GM12878 (cell line): ENCODE data around the gene AUNIP. TPM values are rescaled to one million over a fixed set of nuclear protein-coding genes. Genes with fewer than 3 reads are reported as not detected.

ENCODE experiments used
- ATAC-seq: fragments of 200-7000 bp; cut with Tn5 transposase; 3 replicates; pipeline ENCODE4 v1.9.1; 2020; ENCODE audit warnings: mild to moderate bottlenecking, moderate library complexity
- BruUV-seq: library from RNA; stranded (reverse); fragments of 400-500 nt; replicated peaks from 2 replicates; lab custom pipeline; 2021; lab: Mats Ljungman, UMichigan
- CTCF ChIA-PET: fragments of 300-600 bp; sonication (Branson Sonifier 250); formaldehyde crosslinking; extraction: SDS; loops from one replicate; lab custom pipeline; 2021; ENCODE audit warnings: inconsistent platforms; lab: Yijun Ruan, JAX
- POLR2A ChIA-PET: fragments of 350-600 bp; formaldehyde crosslinking; extraction: SDS; loops from one replicate; lab custom pipeline; 2021; ENCODE audit warnings: inconsistent platforms; lab: Charles Lee
- RAD21 ChIA-PET: fragments of 300-600 bp; sonication (Branson Sonifier 250); formaldehyde crosslinking; loops from one replicate; lab custom pipeline; 2023; ENCODE audit warnings: antibody characterized with exemption; ENCODE audit not compliant: unreplicated experiment; lab: Charles Lee
- SMC1A ChIA-PET: fragments of 300-600 bp; sonication (Branson Sonifier 250); formaldehyde crosslinking; loops from one replicate; lab custom pipeline; 2023; ENCODE audit not compliant: unreplicated experiment, uncharacterized antibody; lab: Charles Lee
- DNase-seq: peaks from one replicate; pipeline ENCODE4 v3.0.0-alpha.2; 2011; ENCODE audit warnings: low read depth, low spot score
- FAIRE-seq: peaks from 3 replicates; lab custom pipeline; 2011; peaks lifted over from hg19 to GRCh38; lab: Jason Lieb, UNC
- H2AFZ ChIP-seq: 2 replicates; pipeline ENCODE4 v1.6.0; 2011; ENCODE audit warnings: low read depth, low read length, control low read depth; ENCODE audit not compliant: control insufficient read depth
- H3K27ac ChIP-seq: 2 replicates; pipeline ENCODE4 v1.5.1; 2011; ENCODE audit warnings: control low read depth; ENCODE audit not compliant: control insufficient read depth, insufficient read depth
- H3K27me3 ChIP-seq, 2 experiments: replicated peaks in 1 of 2; 2 replicates each; pipeline versions ENCODE4 v1.6.0 to v1.6.1; 2011; ENCODE audit warnings: low read length in 1 of 2; ENCODE audit not compliant: control insufficient read depth in 2 of 2, insufficient read depth in 2 of 2
- H3K36me3 ChIP-seq, 2 experiments: 2 replicates each; pipeline ENCODE4 v1.5.1; 2011; ENCODE audit warnings: low read length in 1 of 2; ENCODE audit not compliant: control insufficient read depth in 2 of 2, insufficient read depth in 2 of 2
- H3K4me1 ChIP-seq: 2 replicates; pipeline ENCODE4 v1.6.1; 2011; ENCODE audit warnings: mild to moderate bottlenecking, low read length, moderate library complexity, mixed read lengths; ENCODE audit not compliant: control insufficient read depth, insufficient read depth
- H3K4me2 ChIP-seq: 2 replicates; pipeline ENCODE4 v1.6.0; 2011; ENCODE audit warnings: control low read depth; ENCODE audit not compliant: control insufficient read depth, insufficient read depth
- H3K4me3 ChIP-seq: fragments of 200-600 bp; sonication (generic); 2 replicates; pipeline ENCODE4 v1.5.1; 2016
- H3K79me2 ChIP-seq: 2 replicates; pipeline ENCODE4 v1.6.0; 2011; ENCODE audit warnings: low read length; ENCODE audit not compliant: control insufficient read depth, insufficient read depth
- H3K9ac ChIP-seq: 2 replicates; pipeline ENCODE4 v1.8.0; 2011; ENCODE audit warnings: low read length, control low read depth, mixed read lengths; ENCODE audit not compliant: control insufficient read depth, insufficient read depth
- H3K9me3 ChIP-seq: replicated peaks from 3 replicates; pipeline ENCODE4 v1.5.1; 2011; ENCODE audit warnings: mild to moderate bottlenecking, low read length; ENCODE audit not compliant: control insufficient read depth, insufficient read depth
- H4K20me1 ChIP-seq: 2 replicates; pipeline ENCODE4 v1.6.0; 2011; ENCODE audit not compliant: control insufficient read depth, insufficient read depth
- CBFB ChIP-seq: IDR thresholded peaks from 2 replicates; pipeline ENCODE4 v1.6.1; 2016; ENCODE audit warnings: antibody characterized with exemption, low read depth
- EP300 ChIP-seq, 2 experiments: fragments of 150-350 bp in 1 of 2; IDR thresholded peaks; 2 replicates each; pipeline ENCODE4 v1.6.1; 2011 to 2012; ENCODE audit warnings: low read depth in 2 of 2, low read length in 2 of 2, borderline replicate concordance in 1 of 2, improper control_type of control experiment in 1 of 2, inconsistent platforms in 1 of 2; ENCODE audit not compliant: control insufficient read depth in 1 of 2
- GABPA ChIP-seq: IDR thresholded peaks from 2 replicates; pipeline ENCODE4 v1.6.1; 2014; ENCODE audit warnings: antibody characterized with exemption, low read depth, mild to moderate bottlenecking, inconsistent platforms
- IKZF1 ChIP-seq: fragments of 450-650 bp; conservative IDR thresholded peaks from 2 replicates; pipeline ENCODE4 v1.6.1; 2017; ENCODE audit warnings: antibody characterized with exemption, mild to moderate bottlenecking
- MEF2B ChIP-seq: fragments of 450-650 bp; IDR thresholded peaks from 2 replicates; pipeline ENCODE4 v1.6.1; 2018; ENCODE audit warnings: mild to moderate bottlenecking, moderate library complexity; ENCODE audit not compliant: partially characterized antibody, poor library complexity, severe bottlenecking
- RELA ChIP-seq: fragments of 450-650 bp; IDR thresholded peaks from 2 replicates; pipeline ENCODE4 v1.8.0; 2014; ENCODE audit warnings: borderline replicate concordance; ENCODE audit not compliant: partially characterized antibody
- RFX5 ChIP-seq: IDR thresholded peaks from 2 replicates; pipeline ENCODE4 v1.6.1; 2011; ENCODE audit warnings: low read depth, low read length, improper control_type of control experiment
- SMC3 ChIP-seq: IDR thresholded peaks from 2 replicates; pipeline ENCODE4 v1.6.1; 2011; ENCODE audit warnings: low read length, improper control_type of control experiment, borderline replicate concordance
- SRF ChIP-seq, 2 experiments: IDR thresholded peaks; 2 replicates each; pipeline ENCODE4 v1.6.1; 2011; ENCODE audit warnings: low read depth in 2 of 2, low read length in 2 of 2, mild to moderate bottlenecking in 1 of 2, moderate library complexity in 1 of 2
- WGBS: methylation state at CpG from one replicate; pipeline ENCODE4 v1.1.6; 2016; ENCODE audit warnings: low lambda C conversion rate; ENCODE audit not compliant: insufficient replicate concordance, insufficient coverage; ENCODE audit errors: missing lambda C conversion rate; 5-methylcytosine and 5-hydroxymethylcytosine counted together
- in situ Hi-C: fragments of 300-500 bp; cut with MboI; formaldehyde crosslinking; loops from 9 replicates; pipeline ENCODE4 v1.14.3; 2018; ENCODE audit warnings: mixed read lengths
- intact Hi-C: fragments of 100-400 bp; cut with micrococcal nuclease; formaldehyde crosslinking; loops from one replicate; pipeline ENCODE4 v1.14.2; 2022; ENCODE audit not compliant: unreplicated experiment
- polyA plus RNA-seq, 11 experiments: library from polyadenylated mRNA; depleted of rRNA in 4 of 11; unstranded in 6 of 11; stranded (reverse) in 5 of 11; fragments of >200 nt; fragmentation: Nextera tagmentation in 4 of 11; fragmentation: Illumina TruSeq in 1 of 11; extraction: Ambion mirVana in 4 of 11; extraction: Trizol in 1 of 11; gene quantifications; 1 replicate in 1 of 11; 2 replicates in 10 of 11; pipeline versions ENCODE4 v1.2.1 to v1.2.3, GENCODE V29; 2011 to 2016; ENCODE audit warnings: inconsistent platforms in 2 of 11, missing spikeins in 2 of 11, low read depth in 1 of 11
- total RNA-seq, 4 experiments: library from RNA; depleted of rRNA in 3 of 4; stranded (reverse); fragments of >200 nt in 3 of 4; fragmentation: Illumina TruSeq in 1 of 4; extraction: Trizol in 1 of 4; gene quantifications; 2 replicates each; pipeline versions ENCODE4 v1.2.1 to v1.2.3, GENCODE V29; 2013 to 2021
- TF ChIP-seq, protein P1 (sequence below): IDR thresholded peaks from 2 replicates; pipeline ENCODE4 v1.6.1; 2012; ENCODE audit warnings: low read depth, low read length, improper control_type of control experiment

The AUNIP gene
- total and polyA plus RNA-seq, 10 of the 15 experiments (the other 5 are each of a cell fraction or from before 2014, with no cell fraction given), result 3.9 to 20.0 (median 12.7) TPM

DNA sequence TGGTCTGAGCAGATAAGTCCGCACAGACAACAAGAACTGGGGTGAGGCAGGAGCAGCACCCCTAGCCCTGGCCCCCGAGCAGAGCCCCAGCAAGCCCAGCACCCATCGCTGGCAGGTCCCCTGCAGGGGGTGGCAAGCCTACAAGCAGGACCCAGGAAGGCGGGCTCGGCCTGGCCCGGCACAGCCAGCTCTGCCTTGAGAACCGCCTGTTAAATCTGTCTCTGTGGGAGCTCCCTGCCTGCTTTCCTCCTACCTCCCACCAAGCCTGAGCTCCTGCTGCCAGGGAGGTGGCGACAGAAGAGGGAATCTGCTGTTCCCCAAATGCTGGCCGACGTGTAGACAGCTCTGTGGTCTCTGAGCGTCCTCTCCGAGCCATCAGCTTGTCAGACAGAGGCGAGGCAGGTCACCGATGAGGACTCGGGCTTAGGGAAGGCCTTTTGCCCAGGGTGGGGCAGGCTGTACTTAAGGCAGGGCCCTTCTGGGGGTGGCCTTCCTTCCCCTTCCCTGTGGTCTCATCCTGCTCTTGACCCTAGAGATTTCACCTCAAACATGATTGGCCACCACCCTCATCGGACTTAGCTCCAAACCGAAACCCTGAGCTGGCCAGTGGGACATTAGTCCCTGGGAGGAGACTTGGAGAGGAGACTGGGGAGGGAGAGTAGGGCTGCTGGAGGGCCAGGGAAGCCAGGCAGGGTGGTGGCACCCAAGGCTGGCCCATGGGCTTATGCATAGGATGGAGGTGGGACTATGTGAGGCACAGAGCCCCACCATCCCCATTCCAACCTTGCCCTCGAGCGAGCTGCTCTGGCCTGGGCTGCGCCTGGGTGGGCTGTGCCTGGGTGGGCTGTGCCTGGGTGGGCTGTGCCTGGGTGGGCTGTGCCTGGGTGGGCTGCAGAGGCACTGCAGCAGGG, 51.5 kb downstream of the AUNIP start:
- no peaks in the 10 kb centered on the region for H3K79me2 ChIP-seq
- no peak for ATAC-seq
- SMC1A ChIA-PET, result no interaction called here
- in situ Hi-C loops (loop anchor here (25.0 kb wide), 1 partner anchor 395 kb away; the partner anchor contains the start of gene RHCE), intact Hi-C loops (loop anchor here (10.0 kb wide), 1 partner anchor 563 kb away; the partner anchor contains the start of gene RSRP1)
- RAD21 ChIA-PET, result interaction anchor here (0.8 to 3.2 kb wide), 2 partner anchors 190 to 199 kb away, joined by 3 to 13 read pairs; partner anchors contain the start of gene PAFAH2
- H4K20me1 ChIP-seq, result no peaks in the 10 kb centered on the region
- BruUV-seq, result no TSS peak
- H3K4me1 ChIP-seq, result peaks cover 30% of the 10 kb centered on the region
- H3K27me3 ChIP-seq, result no peaks in the 10 kb centered on the region
- no peak overlapping the region for H3K4me2 ChIP-seq
- 76% methylated on average over 17 of the region's 20 CpGs for WGBS
- H3K4me3 ChIP-seq, result no peak overlapping the region
- no peak overlapping the region for H2AFZ ChIP-seq
- FAIRE-seq, result no peak
- no peak for DNase-seq
- H3K9me3 ChIP-seq, result no peaks in the 10 kb centered on the region
- POLR2A ChIA-PET, result interaction anchor here (0.5 to 0.6 kb wide), 2 partner anchors 315 to 1060 kb away, joined by 4 to 6 read pairs; no protein-coding TSS in a partner anchor
- TF ChIP-seq CBFB, result no peak
- no peak overlapping the region for H3K27ac ChIP-seq
- no peak overlapping the region for H3K9ac ChIP-seq
- CTCF ChIA-PET, result interaction anchor here (1.2 to 8.1 kb wide), 2 partner anchors 9 to 304 kb away, joined by 4 to 63 read pairs; partner anchors contain the start of gene SELENON
- H3K36me3 ChIP-seq, result no peaks in the 10 kb centered on the region

DNA sequence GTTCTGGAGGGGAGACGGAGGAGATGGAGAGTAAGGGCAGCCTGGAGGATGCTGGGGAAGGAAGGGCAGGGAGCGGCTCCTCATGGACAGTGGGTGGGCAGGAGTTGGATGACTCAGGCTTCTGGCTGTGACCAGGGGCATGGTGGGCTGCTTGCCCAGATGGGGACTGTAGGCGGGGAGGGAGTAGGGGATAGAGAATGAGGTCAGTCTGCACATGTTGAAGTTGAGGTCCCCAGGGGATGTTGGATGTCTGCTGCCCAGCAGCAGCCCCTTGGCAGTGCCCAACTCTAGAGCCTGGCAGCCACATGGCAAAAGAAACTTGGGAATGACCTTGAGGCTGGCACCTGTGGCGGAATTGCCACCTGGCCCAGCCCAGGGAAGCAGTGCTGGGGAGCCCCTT, 52.8 kb downstream of the AUNIP start:
- Histone ChIP-seq H3K9me3 (no peaks in the 10 kb centered on the region), H3K4me3 (no peak overlapping the region), H2AFZ (no peak overlapping the region), H3K9ac (no peak overlapping the region), H3K27ac (no peak overlapping the region), H3K27me3 (no peaks in the 10 kb centered on the region), H4K20me1 (no peaks in the 10 kb centered on the region), H3K4me1 (peaks cover 40% of the 10 kb centered on the region), H3K36me3 (no peaks in the 10 kb centered on the region), H3K79me2 (no peaks in the 10 kb centered on the region), H3K4me2 (no peak overlapping the region)
- DNase-seq (no peak), FAIRE-seq (no peak), ATAC-seq (no peak)
- intact Hi-C loops, result loop anchor here (10.0 kb wide), 1 partner anchor 562 kb away; the partner anchor contains the start of gene RSRP1
- RAD21 ChIA-PET, result no interaction called here
- SMC1A ChIA-PET, result no interaction called here
- BruUV-seq, result no TSS peak
- POLR2A ChIA-PET, result no interaction called here
- in situ Hi-C loops, result loop anchor here (25.0 kb wide), 1 partner anchor 394 kb away; the partner anchor contains the start of gene RHCE
- CTCF ChIA-PET, result no interaction called here
- WGBS, result 82% methylated on average over 4 of the region's 4 CpGs
- TF ChIP-seq RELA (no peak), SMC3 (no peak), EP300 (IDR thresholded peaks at IDR 0.05; ENCODE audit: borderline replicate concordance in 1 of 2, control insufficient read depth in 1 of 2, low read depth in 2 of 2, low read length in 2 of 2) (no peak), IKZF1 (no peak), RFX5 (no peak), MEF2B (no peak), GABPA (no peak), SRF (IDR thresholded peaks at IDR 0.05; ENCODE audit: low read depth in 2 of 2, low read length in 2 of 2) (no peak)
- TF ChIP-seq, protein P1, sequence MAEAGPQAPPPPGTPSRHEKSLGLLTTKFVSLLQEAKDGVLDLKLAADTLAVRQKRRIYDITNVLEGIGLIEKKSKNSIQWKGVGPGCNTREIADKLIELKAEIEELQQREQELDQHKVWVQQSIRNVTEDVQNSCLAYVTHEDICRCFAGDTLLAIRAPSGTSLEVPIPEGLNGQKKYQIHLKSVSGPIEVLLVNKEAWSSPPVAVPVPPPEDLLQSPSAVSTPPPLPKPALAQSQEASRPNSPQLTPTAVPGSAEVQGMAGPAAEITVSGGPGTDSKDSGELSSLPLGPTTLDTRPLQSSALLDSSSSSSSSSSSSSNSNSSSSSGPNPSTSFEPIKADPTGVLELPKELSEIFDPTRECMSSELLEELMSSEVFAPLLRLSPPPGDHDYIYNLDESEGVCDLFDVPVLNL, result no peak
